SIG-M5 treated with dmso at 0.1 percent for 504 hours (cell line): ENCODE results near the gene DENND6B.
"Not testable (repeated sequence)": the region's sequence is repeated elsewhere in the genome, so short reads cannot be mapped to it uniquely, and the experiment has no call there.

Experiments
- DNase-seq: peaks from one replicate; lab custom pipeline; 2025; ENCODE audit not compliant: unreplicated experiment; lab: John Stamatoyannopoulos, UW

The DENND6B gene

GRCh38 chr22:50273781-50274180 lies 53.0 kb downstream of the DENND6B start:
- not testable (repeated sequence) for DNase-seq

DNA sequence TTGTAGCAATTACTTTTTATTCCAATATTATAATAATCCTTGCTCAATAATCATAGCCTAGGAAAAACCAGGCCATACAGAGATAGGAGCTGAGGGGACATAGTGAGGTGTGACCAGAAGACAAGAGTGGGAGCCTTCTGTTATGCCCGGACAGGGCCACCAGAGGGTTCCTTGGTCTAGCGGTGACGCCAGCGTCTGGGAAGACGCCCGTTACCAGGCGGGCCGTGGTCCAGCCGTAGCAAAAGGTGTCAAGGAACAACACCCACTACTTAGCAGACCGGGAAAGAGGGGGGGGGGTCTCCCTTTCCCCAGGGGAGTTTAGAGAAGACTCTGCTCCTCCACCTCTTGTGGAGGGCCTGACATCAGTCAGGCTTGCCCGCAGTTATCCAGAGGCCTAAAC lies 53.5 kb downstream of the DENND6B start:
- DNase-seq, result not testable (repeated sequence)

GRCh38 chr22:50272044-50272802 lies 54.6 kb downstream of the DENND6B start:
- no peak for DNase-seq

DNA sequence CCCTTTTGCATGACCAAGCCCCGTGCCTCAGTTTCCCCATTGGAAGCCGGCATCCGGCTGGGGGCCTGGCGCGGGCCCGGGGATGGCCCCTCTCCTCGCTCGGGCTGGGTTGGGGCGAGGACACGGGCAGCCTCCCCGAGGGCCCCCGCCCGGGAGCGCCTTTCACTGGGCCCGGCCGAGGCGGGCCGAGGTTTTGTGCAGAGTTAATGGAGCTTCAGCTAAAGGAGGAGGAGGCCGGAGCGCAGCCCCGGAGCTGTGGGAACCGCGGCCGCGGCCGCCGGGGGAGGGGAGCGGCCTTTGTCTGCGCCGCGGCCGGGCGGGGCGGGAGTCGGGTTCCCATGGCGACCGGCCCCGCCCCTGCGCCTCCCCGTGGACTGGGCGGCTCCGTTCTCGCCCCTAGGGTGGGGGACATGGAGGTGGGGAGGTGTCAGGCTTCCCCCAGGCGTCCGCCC lies 55.3 kb downstream of the DENND6B start:
- peak; percentile 18 for DNase-seq

DNA sequence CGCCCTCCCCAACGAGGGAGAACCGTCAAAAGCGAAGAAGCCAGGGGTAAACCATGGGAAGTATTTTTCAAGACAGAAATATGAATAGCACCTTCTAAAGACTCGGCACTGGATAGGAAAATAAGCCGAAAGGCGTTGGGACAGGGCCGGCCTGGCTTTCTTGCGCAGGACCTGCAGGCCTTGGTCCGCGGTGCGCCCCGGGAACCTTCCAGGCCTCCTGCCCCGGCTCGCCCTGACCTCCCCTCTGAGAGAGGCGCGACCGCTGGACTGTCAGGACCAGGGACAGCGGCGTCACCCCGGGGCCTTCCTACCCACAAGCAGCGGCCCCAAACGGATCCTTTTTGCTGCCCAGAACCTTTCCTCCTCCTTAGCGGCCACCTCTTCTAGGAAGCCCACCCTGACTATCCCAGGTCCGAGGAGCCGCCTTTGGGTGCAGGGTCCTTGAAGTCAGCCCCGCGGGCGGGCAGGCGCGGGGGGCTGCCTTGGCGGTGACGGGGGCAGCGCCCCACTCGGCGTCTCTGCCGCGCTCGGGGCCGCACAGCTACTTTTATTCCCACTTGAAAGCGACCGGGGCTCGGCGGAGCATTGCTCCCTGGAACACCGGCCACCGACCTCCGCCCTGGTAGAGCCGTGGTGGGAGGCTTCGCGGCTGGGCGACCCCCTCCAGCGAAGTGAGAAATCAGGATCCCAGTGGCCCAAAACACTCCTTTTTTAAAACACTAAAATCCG lies 56.0 kb downstream of the DENND6B start:
- peak; percentile 36 for DNase-seq

DNA sequence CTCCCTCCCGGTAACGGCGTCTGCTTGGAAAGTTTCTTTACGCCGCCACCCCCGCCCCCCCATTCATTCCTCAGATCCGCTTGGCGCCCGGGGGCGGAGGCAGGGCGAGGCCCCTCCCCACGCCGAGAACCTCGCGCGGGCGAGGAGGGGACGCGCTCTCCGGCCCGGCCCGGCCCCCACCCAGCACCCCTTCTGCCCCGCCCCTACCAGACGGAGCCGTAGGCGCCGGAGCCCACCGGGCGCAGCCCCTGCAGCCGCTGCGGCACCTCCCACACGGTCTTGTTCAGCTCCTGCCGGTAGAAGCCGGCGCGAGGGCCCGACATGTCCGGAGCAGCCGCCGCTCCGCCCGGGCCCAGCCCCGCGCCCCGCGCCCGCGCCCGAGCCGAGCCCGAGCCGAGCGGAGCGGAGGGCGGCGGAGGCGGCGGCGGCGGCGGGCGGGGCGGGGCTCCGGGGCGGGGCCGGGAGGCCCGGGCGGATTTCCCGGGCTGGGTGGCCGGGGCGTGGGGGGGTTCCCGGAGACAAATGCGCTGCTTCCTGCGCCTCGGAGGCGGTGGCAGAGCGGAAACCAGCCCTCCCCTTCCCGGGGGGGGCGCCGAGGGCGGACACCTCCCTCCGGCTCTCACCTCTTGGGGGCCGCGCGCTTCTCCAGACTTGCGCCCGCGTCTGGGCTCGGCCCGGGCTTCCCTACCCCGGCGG lies 56.7 kb downstream of the DENND6B start, which contains the start of gene MAPK11:
Gene MAPK11 (minus strand): TSS at position 411 of the 696 bp plus-strand sequence. CDS start 88 bp downstream, at position 323.
- DNase-seq, result no peak

- no peak for DNase-seq
These were observed 57.2 kb downstream of the DENND6B start for GRCh38 chr22:50269573-50269969.

DNA sequence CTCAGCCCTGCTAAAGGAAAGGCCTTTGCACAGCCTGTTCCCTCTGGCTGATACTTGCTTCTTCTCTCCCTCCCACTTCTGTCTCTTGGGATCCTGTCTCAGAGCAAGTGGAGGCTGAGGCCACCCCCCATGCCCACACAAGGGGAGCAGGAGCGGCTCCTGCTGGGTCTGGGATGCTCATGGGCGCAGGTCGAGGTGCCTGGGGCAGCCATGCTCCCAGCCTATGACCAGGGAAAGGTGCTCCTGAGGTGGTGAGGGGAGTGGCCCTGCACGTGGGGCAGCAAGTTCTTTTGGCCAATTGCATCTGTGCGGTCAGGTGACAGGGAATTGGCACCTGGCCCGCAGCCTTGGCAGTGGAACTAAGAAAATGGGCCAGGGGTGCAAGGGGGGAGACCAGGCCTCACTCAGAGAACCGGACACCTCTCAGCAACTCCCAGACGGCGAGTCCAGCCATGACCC lies 58.1 kb downstream of the DENND6B start:
- no peak for DNase-seq

DNA sequence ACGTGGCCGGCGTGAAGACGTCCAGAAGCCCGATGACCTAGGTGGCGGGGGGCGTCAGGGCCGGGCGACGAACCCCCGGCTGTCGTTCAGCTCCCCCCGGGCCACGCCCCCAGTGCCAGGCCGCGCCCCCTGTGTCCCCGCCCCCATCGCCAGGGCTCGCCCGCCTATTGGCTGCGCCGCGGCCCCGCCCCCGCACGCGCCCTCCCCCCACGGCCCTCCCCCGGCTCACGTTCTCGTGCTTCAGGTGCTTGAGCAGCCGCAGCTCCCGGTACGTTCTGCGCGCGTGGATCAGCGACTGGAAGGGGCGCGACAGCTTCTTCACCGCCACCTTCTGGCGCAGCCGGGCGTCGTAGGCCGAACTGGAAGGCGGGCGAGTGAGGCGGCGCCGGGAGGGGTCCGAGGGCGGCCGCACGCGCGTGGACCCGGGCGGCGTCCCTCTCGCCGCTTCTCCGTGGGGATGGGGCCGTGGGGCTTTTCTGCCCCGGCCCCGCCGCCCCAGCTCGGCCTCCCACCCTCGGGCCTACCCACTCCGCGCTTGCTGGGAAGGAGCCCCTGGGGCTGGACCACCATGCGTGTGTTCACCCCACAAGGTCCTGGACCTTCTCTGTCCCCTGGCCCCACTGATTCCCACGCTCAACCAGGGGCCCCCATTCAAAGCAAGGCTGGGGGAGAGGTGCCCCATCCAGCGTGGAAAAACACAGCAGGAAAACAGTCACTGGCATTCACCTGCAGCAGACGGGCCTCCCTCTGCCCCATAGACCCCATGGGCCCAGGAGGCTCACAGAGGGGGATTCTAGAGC lies 59.0 kb downstream of the DENND6B start:
- no peak for DNase-seq

GRCh38 chr22:50266994-50267393 lies 59.8 kb downstream of the DENND6B start:
- no peak for DNase-seq

DNA sequence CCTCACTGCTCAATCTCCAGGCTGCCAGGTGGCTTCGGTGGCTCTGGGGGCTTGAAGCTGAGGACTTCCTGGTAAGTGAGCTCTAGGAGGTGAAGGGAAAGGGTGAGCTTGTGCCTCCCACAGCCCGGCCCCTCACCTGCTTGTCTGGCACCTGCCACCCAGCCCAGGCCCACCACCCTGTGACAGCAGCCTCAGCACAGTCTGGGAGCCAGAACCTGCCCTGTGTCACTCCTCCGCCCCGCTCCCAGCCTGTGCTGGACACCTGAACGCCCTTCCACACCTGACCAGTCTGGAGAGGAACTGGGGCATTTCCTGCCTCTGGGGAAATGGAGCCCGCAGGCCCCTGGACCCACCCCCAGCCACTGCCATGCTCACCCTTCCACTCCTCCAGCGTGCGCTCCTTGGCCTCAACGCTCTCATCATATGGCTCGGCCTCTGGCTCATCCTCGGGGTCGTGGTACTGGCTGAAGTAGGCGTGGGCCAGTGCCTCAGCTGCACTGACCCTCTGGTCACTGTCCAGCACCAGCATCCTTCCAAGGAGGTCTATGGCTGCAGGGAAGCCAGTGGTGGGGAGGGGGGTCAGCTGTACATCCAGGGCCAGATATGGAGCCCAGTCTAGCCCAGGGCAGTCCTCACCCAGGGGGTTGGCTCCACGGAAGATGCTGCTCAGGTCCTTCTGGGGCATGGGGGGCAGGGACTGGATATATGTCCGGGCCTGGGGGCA lies 61.7 kb downstream of the DENND6B start:
- DNase-seq, result no peak

GRCh38 chr22:50264104-50264745 lies 62.6 kb downstream of the DENND6B start:
- no peak for DNase-seq

GRCh38 chr22:50262973-50263617 lies 63.7 kb downstream of the DENND6B start:
- no peak for DNase-seq

DNA sequence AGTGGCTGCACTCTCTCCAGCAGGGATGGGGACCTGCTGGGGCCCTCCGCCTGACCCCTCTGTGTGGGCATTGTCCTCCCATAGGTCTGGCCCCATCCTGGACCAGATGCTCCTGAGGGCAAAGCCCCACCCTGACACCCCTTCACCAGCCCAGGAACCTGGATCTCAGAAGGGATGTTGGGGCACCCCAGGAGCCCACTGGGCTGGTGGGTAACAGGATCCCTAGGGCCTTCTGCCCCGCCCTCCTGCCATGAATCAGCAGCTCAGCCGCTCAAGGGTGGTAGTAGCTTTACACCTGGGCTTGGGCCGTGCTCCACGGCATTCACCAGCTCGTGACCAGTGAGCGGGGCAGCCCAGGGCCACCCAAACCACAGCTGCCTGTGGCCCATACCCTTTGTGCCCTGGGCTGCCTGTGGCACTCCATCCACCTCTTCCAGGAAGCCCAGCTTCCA lies 64.3 kb downstream of the DENND6B start:
- DNase-seq, result no peak

GRCh38 chr22:50261615-50262459 lies 65.0 kb downstream of the DENND6B start, which contains the start of gene MAPK12:
MAPK12 (minus strand) TSS chr22:50261683; CDS start chr22:50261509, 174 bp downstream.
- no peak for DNase-seq

GRCh38 chr22:50260801-50261614 lies 65.8 kb downstream of the DENND6B start:
- peak; percentile 16 for DNase-seq

- DNase-seq, result no peak
These were observed 66.4 kb downstream of the DENND6B start for GRCh38 chr22:50260434-50260800.
